HepG2 (cell line): ENCODE results near the gene TRRAP. TPM values are rescaled to one million over a fixed set of nuclear protein-coding genes. Genes with fewer than 3 reads are reported as not detected.

ENCODE experiments used
- ATAC-seq: fragments of 200-7000 bp; cut with Tn5 transposase; 3 replicates; pipeline ENCODE4 v1.9.1; 2020; ENCODE audit warnings: mild to moderate bottlenecking, moderate library complexity
- BruUV-seq: library from RNA; stranded (reverse); fragments of 400-500 nt; replicated peaks from 2 replicates; lab custom pipeline; 2021; lab: Mats Ljungman, UMichigan
- CTCF ChIA-PET: fragments of 300-600 bp; formaldehyde crosslinking; extraction: SDS; loops from one replicate; lab custom pipeline; 2021; ENCODE audit warnings: low total read pairs, inconsistent platforms, low intra/inter-chr PET ratio; lab: Yijun Ruan, JAX
- POLR2A ChIA-PET: fragments of 350-600 bp; sonication (Branson Sonifier 250); formaldehyde crosslinking; loops from one replicate; lab custom pipeline; 2020; ENCODE audit warnings: antibody characterized with exemption, inconsistent platforms; lab: Yijun Ruan, JAX
- DNase-seq: peaks from one replicate; pipeline ENCODE4 v3.0.0-alpha.2; 2015; ENCODE audit warnings: low spot score
- FAIRE-seq: peaks from 3 replicates; lab custom pipeline; 2011; peaks lifted over from hg19 to GRCh38; lab: Jason Lieb, UNC
- H2AFZ ChIP-seq: one replicate; pipeline ENCODE4 v1.6.1; 2011; ENCODE audit warnings: low read length, inconsistent platforms
- H3K27ac ChIP-seq: fragments of 300-600 bp; 3 replicates; pipeline ENCODE4 v1.8.0; 2011; ENCODE audit warnings: mixed run types, mild to moderate bottlenecking, mixed read lengths, low read length, inconsistent platforms; ENCODE audit not compliant: insufficient read depth; ENCODE audit errors: extremely low read length
- H3K27me3 ChIP-seq, 2 experiments: fragments of 200-600 bp in 1 of 2; 2 replicates in 1 of 2; 3 replicates in 1 of 2; pipeline versions ENCODE4 v1.6.0 to v1.8.0; 2011; ENCODE audit warnings: low read length in 2 of 2, mild to moderate bottlenecking in 2 of 2, moderate library complexity in 2 of 2, inconsistent platforms in 1 of 2; ENCODE audit not compliant: insufficient read depth in 2 of 2, control insufficient read depth in 1 of 2
- H3K36me3 ChIP-seq, 2 experiments: fragments of 200-600 bp in 1 of 2; replicated peaks in 1 of 2; 2 replicates in 1 of 2; 3 replicates in 1 of 2; pipeline versions ENCODE4 v1.5.1 to v1.8.0; 2011; ENCODE audit warnings: low read length in 2 of 2, inconsistent platforms in 1 of 2; ENCODE audit not compliant: insufficient read depth in 2 of 2, control insufficient read depth in 1 of 2
- H3K4me1 ChIP-seq: 2 replicates; pipeline ENCODE4 v1.5.1; 2012; ENCODE audit warnings: low read length, inconsistent platforms; ENCODE audit not compliant: insufficient read depth
- H3K4me2 ChIP-seq: 2 replicates; pipeline ENCODE4 v1.6.0; 2011; ENCODE audit warnings: low read depth, low read length, inconsistent platforms
- H3K4me3 ChIP-seq, 3 experiments: fragments of 200-600 bp in 1 of 3; sonication (generic), shearing (Covaris generic) in 1 of 3; replicated peaks in 1 of 3; 2 replicates each; pipeline ENCODE4 v1.5.1; 2011 to 2016; ENCODE audit warnings: low read length in 3 of 3, inconsistent platforms in 2 of 3, low read depth in 2 of 3, mild to moderate bottlenecking in 2 of 3, control low read depth in 1 of 3, mixed read lengths in 1 of 3; ENCODE audit not compliant: insufficient read depth in 1 of 3
- H3K79me2 ChIP-seq: one replicate; pipeline ENCODE4 v1.6.1; 2011; ENCODE audit warnings: low read length, inconsistent platforms; ENCODE audit not compliant: insufficient read depth
- H3K9ac ChIP-seq: 2 replicates; pipeline ENCODE4 v1.6.0; 2011; ENCODE audit warnings: mild to moderate bottlenecking, low read depth, low read length, inconsistent platforms; ENCODE audit not compliant: insufficient read depth
- H3K9me3 ChIP-seq: 2 replicates; pipeline ENCODE4 v1.5.1; 2012; ENCODE audit warnings: mild to moderate bottlenecking, low read length
- H4K20me1 ChIP-seq: 2 replicates; pipeline ENCODE4 v1.6.0; 2011; ENCODE audit warnings: inconsistent platforms, mild to moderate bottlenecking, low read length, moderate library complexity; ENCODE audit not compliant: insufficient read depth
- AHR ChIP-seq: IDR thresholded peaks from 2 replicates; pipeline ENCODE4 v1.6.1; 2018; ENCODE audit warnings: missing genetic modification reagents, missing compliant biosample characterization
- CERS6 ChIP-seq: sonication (generic); formaldehyde crosslinking; IDR thresholded peaks from 2 replicates; pipeline ENCODE4 v1.5.0; 2020; ENCODE audit warnings: missing genetic modification reagents
- FOSL1 ChIP-seq: sonication (generic); formaldehyde crosslinking; IDR thresholded peaks from 2 replicates; pipeline ENCODE4 v1.9.0; 2021; ENCODE audit warnings: missing genetic modification reagents, borderline replicate concordance
- HMG20A ChIP-seq: IDR thresholded peaks from 2 replicates; pipeline ENCODE4 v1.6.1; 2016; ENCODE audit warnings: borderline replicate concordance
- HOMEZ ChIP-seq: IDR thresholded peaks from 2 replicates; pipeline ENCODE4 v1.6.1; 2016; ENCODE audit warnings: low read depth
- PAX8 ChIP-seq: sonication (generic); formaldehyde crosslinking; IDR thresholded peaks from 2 replicates; pipeline ENCODE4 v1.8.0; 2022; ENCODE audit warnings: mild to moderate bottlenecking, missing genetic modification reagents, borderline replicate concordance
- PBX3 ChIP-seq: sonication (generic); formaldehyde crosslinking; IDR thresholded peaks from 2 replicates; pipeline ENCODE4 v1.8.1; 2023; ENCODE audit warnings: missing genetic modification reagents, inconsistent platforms, borderline replicate concordance
- SALL1 ChIP-seq: sonication (generic); formaldehyde crosslinking; IDR thresholded peaks from 2 replicates; pipeline ENCODE4 v1.8.0; 2022; ENCODE audit warnings: mild to moderate bottlenecking, missing genetic modification reagents
- ZNF501 ChIP-seq: sonication (generic); formaldehyde crosslinking; IDR thresholded peaks from 2 replicates; pipeline ENCODE4 v1.5.1; 2020; ENCODE audit warnings: mild to moderate bottlenecking, moderate library complexity, missing genetic modification reagents
- ZNF549 ChIP-seq: sonication (generic); formaldehyde crosslinking; IDR thresholded peaks from 2 replicates; pipeline ENCODE4 v1.5.0; 2020; ENCODE audit warnings: missing genetic modification reagents
- ZNF704 ChIP-seq: sonication (generic); formaldehyde crosslinking; IDR thresholded peaks from 2 replicates; pipeline ENCODE4 v1.8.1; 2023; ENCODE audit warnings: mild to moderate bottlenecking, inconsistent platforms, moderate library complexity, missing genetic modification reagents, borderline replicate concordance
- ZNF800 ChIP-seq: sonication (generic); formaldehyde crosslinking; IDR thresholded peaks from 2 replicates; pipeline ENCODE4 v1.4.0; 2020; ENCODE audit warnings: missing genetic modification reagents
- ZNF850 ChIP-seq: sonication (generic); formaldehyde crosslinking; conservative IDR thresholded peaks from 2 replicates; pipeline ENCODE4 v1.9.0; 2021; ENCODE audit warnings: mild to moderate bottlenecking, missing genetic modification reagents
- WGBS: methylation state at CpG from one replicate; pipeline ENCODE4 v1.1.6; 2017; ENCODE audit warnings: low lambda C conversion rate; 5-methylcytosine and 5-hydroxymethylcytosine counted together
- in situ Hi-C: cut with HindIII; loops from 2 replicates; pipeline ENCODE4 v1.10.0; 2017; ENCODE audit warnings: low pct_unique_long_range_greater_than_20kb; ENCODE audit not compliant: extremely low pct_ligation_motif_present
- intact Hi-C: fragments of 100-400 bp; cut with micrococcal nuclease; formaldehyde crosslinking; loops from one replicate; pipeline ENCODE4 v1.10.0; 2022; ENCODE audit not compliant: unreplicated experiment
- polyA plus RNA-seq, 8 experiments: library from polyadenylated mRNA; depleted of rRNA in 3 of 8; stranded (reverse) in 7 of 8; unstranded in 1 of 8; fragments of >200 nt; fragmentation: Illumina TruSeq in 4 of 8; extraction: Trizol in 4 of 8; gene quantifications; 2 replicates each; pipeline versions ENCODE4 v1.2.1 to v1.2.3, GENCODE V29; 2011 to 2016; ENCODE audit warnings: low read depth in 4 of 8, missing spikeins in 1 of 8, mixed read lengths in 1 of 8; ENCODE audit not compliant: insufficient read depth in 1 of 8
- total RNA-seq, 5 experiments: library from RNA; depleted of rRNA; stranded (reverse); fragments of >200 nt; fragmentation: Illumina TruSeq; extraction: Trizol; gene quantifications; 2 replicates each; pipeline ENCODE4 v1.2.3, GENCODE V29; 2016; ENCODE audit warnings: low read depth in 1 of 5

Gene TRRAP
- total and polyA plus RNA-seq, 2 of the 13 experiments (the other 11 are each of a cell fraction or from before 2014, with no cell fraction given), result 8.6 to 10.5 TPM

- no peak for TF ChIP-seq PAX8 (CRISPR knock-in tag)
- TF ChIP-seq ZNF800 (CRISPR knock-in tag), result no peak
- no peak for TF ChIP-seq ZNF549
These were observed 98.3 kb downstream of the TRRAP start (continued) for GRCh38 chr7:98976396-98977185.

- H3K4me3 ChIP-seq, result no peak overlapping the region
- TF ChIP-seq CERS6 (CRISPR knock-in tag) (no peak), PBX3 (CRISPR knock-in tag) (no peak), HMG20A (CRISPR knock-in tag) (no peak), FOSL1 (CRISPR knock-in tag) (no peak), SALL1 (no peak), ZNF704 (CRISPR knock-in tag) (no peak), HOMEZ (CRISPR knock-in tag) (no peak), AHR (CRISPR knock-in tag) (no peak), ZNF501 (CRISPR knock-in tag) (no peak), ZNF850 (CRISPR knock-in tag) (no peak), ZNF549 (no peak)
- no peaks in the 10 kb centered on the region for H3K79me2 ChIP-seq
- intact Hi-C loops (no loop called here), in situ Hi-C loops (no loop called here)
- no TSS peak for BruUV-seq
- H3K4me2 ChIP-seq, result no peak overlapping the region
- no peak overlapping the region for H3K9ac ChIP-seq
- ATAC-seq (no peak), FAIRE-seq (no peak), DNase-seq (no peak)
- no peaks in the 10 kb centered on the region for H3K4me1 ChIP-seq
- no peak overlapping the region for H3K27ac ChIP-seq
- no peaks in the 10 kb centered on the region for H3K9me3 ChIP-seq
- no peaks in the 10 kb centered on the region for H4K20me1 ChIP-seq
- POLR2A ChIA-PET, result no interaction called here
- no peaks in the 10 kb centered on the region for H3K27me3 ChIP-seq
- no peak overlapping the region for H2AFZ ChIP-seq
- 98% methylated on average over 9 of the region's 9 CpGs for WGBS
- CTCF ChIA-PET, result no interaction called here
- peaks cover 35 to 88% of the 10 kb centered on the region in 2 experiments for H3K36me3 ChIP-seq
These were observed 100.3 kb downstream of the TRRAP start for GRCh38 chr7:98978672-98979071.
